GM12892 (cell line): ENCODE data around the gene IRF3.

Experiments
- POLR2A ChIP-seq: IDR thresholded peaks from 2 replicates; pipeline ENCODE4 v1.6.1; 2011; ENCODE audit warnings: low read depth, low read length, control low read depth
- POLR2AphosphoS5 ChIP-seq: IDR thresholded peaks from 2 replicates; pipeline ENCODE4 v1.6.1; 2011; ENCODE audit warnings: low read depth, low read length, control low read depth

GRCh38 chr19:49626226-49626625 is 39.4 kb downstream of the IRF3 start:
- TF ChIP-seq POLR2AphosphoS5 (no peak), POLR2A (no peak)
